Measurements from ENCODE around the gene TMEM141.
"Not testable (repeated sequence)": the region's sequence is repeated elsewhere in the genome, so short reads cannot be mapped to it uniquely, and the experiment has no call there.

Gene TMEM141

GRCh38 chr9:136755302-136756133 is 35.6 kb upstream of the TMEM141 start:
- DNase-seq (ENCODE audit: low read depth in 3 of 3, low spot score in 1 of 3): not testable (repeated sequence)

- DNase-seq (ENCODE audit: low read depth in 3 of 3, low spot score in 1 of 3): no peak
Measured at GRCh38 chr9:136756134-136756438, 35.1 kb upstream of the TMEM141 start.

- no peak for DNase-seq (ENCODE audit: low read depth in 3 of 3, low spot score in 1 of 3)
Measured at GRCh38 chr9:136756836-136757235, 34.3 kb upstream of the TMEM141 start.

DNA sequence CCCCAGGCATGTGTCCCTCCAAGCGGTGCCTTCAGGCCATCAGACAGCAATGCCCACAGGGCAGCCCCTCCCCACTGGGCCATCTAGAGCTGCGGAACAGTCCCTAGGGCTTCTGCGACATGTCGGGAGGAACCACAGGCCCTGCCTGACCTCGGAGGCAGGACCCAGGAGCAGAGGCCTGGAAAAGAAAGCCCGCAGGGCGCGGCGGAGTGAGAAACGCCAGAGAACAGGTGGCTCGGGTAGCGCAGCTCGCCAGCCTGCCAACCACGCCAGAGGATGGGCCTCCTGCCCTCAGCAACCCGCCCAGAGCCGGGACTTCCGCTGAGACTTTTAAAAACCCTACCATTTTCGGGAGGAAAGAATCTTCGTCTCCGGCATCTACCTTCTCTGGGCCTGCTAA is 33.8 kb upstream of the TMEM141 start:
- no peak for DNase-seq (ENCODE audit: low read depth in 3 of 3, low spot score in 1 of 3)

- no peak for DNase-seq (ENCODE audit: low read depth in 3 of 3, low spot score in 1 of 3)
Measured at GRCh38 chr9:136757751-136758140, 33.4 kb upstream of the TMEM141 start.

DNA sequence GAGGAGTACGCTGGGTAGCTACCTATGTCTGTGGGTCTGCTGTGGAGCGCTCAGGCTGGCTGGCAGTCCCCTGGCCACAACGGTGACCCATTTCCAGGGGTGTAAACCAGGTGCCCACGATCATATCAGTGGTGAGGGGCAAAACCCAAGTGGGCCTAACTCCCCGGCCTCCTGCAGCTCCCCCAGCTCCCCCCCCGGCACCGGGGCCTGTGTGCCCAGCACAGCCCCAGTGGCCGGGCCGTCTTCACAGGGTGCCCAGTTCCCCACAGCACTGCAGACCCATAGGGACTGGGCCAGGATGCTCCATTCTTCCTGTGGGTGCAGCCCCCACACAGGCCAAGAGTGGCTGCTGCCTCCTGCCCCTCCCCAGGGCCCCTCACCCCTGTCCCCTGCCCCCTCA is 32.1 kb upstream of the TMEM141 start:
- DNase-seq (ENCODE audit: low read depth in 3 of 3, low spot score in 1 of 3): no peak

DNA sequence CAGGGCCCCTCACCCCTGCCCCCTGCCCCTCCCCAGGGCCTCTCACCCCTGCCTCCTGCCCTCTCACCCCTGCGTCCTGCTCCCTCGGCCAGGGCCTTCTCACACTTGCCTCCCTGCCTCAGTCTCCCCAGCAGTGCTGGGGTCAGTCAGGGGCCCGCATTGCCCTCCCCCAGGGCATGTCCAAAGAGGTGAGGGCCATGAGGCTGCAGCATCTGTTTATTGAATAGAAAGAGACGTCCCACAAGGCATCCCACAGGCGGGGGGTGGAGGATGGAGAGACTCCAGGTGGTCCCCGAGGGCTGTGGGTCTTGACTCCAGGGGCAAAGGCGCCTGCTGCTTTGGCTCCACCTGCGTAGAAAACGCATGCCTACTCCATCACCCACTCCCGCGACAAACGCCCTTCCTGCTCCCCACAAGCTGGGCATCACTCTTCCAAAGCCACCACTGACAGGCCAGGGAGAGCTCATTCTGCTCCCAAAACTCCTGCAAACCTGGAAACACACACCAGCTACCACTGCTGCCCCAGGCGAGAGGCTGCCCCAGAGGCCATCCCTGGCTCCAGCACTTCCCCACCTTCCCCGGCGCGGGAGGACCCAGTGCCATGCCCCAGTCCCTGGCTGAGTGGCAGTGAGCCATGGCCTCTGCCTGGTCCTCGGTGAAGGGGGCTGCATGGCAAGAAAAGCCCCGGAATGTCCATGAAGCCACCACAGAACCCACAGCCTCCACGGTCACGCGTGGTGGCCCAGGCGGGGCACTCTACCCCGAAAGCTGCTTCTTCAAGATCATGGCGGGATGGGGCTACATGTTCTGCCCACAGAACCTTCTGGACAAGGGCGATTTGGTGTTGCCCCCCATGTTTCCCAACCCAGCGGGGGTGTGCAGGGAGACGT is 31.5 kb upstream of the TMEM141 start:
- no peak for DNase-seq (ENCODE audit: low read depth in 3 of 3, low spot score in 1 of 3)

GRCh38 chr9:136760424-136760823 is 30.7 kb upstream of the TMEM141 start:
- DNase-seq (ENCODE audit: low read depth in 3 of 3, low spot score in 1 of 3): no peak

GRCh38 chr9:136760834-136761544 is 30.2 kb upstream of the TMEM141 start:
- not testable (repeated sequence) for DNase-seq (ENCODE audit: low read depth in 3 of 3, low spot score in 1 of 3)

DNA sequence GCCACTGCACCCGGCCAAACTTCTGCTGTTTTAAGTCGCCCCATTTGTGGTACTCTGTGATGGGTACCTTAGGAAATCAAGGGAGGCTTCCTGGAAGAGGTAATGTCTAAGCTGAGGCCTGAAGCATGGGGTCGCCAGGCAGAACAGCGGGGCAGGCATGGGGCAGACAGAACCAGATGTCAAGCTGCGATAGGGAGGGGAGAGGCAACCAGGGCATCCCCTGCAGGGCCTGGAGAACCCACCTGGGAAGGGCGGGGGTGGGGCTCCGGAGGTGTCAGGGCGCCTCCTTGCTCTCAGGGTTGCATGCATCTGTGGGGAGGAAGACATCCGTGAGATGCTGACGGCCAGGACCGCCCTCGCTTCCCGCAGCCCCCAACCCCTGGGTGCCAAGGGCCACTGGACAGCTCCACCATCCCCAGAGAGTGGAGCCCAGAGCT is 29.6 kb upstream of the TMEM141 start:
- no peak for DNase-seq (ENCODE audit: low read depth in 3 of 3, low spot score in 1 of 3)

- no peak for DNase-seq (ENCODE audit: low read depth in 3 of 3, low spot score in 1 of 3)
Measured at GRCh38 chr9:136762221-136762691, 28.9 kb upstream of the TMEM141 start.

DNA sequence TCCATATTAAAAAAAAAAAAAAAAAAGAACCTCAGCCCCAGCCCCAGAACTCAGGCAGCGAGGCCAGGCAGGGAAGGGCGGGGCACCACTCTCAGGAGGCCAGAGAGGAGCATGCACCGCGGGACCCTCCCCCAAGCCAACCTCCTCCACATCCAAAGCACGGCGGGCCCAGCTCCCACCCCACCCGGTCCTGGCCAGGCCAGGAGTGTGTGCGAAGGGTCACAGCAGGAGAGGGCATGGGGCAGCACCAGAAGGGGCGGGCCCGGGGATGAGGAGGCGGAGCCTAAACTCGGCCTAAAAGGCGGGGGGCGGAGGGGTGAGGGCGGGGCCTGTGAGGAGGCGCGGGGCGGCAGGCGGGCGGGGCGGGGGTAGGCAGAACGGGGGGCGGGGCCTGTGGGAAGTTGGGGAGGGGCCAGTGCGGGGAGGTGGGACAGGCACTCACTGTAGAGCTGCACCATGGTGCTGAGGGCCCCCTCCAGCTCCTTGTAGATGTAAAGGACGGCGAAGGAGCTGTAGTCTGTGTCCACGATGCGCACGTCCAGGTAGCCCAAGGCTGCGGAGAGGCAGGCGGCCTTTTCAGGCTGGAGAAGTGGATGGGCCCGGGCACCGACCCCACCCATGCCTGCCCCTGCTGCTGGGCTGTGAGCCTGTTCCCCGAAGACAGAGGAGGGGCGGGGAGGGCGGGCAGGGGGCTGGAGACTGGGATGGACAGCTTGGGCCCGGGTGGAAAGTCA is 28.1 kb upstream of the TMEM141 start:
- DNase-seq (ENCODE audit: low read depth in 3 of 3, low spot score in 1 of 3): peak in 1 of 3 donors; percentile 36

DNA sequence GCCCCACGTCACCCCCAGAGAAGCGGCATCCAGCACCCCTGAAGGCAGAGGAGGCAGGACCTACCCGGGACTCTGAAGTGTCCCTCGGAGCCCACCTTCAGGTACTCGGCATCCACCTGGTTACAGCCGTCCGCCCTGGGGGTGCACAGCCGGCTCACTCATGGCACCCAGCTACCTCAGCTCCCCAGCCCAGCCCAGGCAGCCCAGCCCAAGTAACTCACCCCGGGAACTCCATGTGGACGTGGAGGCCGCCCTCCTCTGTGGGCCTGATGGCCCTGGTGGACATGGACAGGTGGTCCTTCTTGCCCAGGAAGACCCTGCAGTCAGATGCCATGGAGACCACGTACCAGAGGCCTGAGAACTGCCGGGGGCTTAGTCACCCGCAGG is 27.5 kb upstream of the TMEM141 start:
- DNase-seq (ENCODE audit: low read depth in 3 of 3, low spot score in 1 of 3): no peak

GRCh38 chr9:136764301-136764891 is 26.7 kb upstream of the TMEM141 start, which contains the start of gene LCN15:
Gene LCN15, minus strand, starts transcription at chr9:136764518. Its CDS starts 30 bp downstream, at chr9:136764488.
- DNase-seq (ENCODE audit: low read depth in 3 of 3, low spot score in 1 of 3): no peak

DNA sequence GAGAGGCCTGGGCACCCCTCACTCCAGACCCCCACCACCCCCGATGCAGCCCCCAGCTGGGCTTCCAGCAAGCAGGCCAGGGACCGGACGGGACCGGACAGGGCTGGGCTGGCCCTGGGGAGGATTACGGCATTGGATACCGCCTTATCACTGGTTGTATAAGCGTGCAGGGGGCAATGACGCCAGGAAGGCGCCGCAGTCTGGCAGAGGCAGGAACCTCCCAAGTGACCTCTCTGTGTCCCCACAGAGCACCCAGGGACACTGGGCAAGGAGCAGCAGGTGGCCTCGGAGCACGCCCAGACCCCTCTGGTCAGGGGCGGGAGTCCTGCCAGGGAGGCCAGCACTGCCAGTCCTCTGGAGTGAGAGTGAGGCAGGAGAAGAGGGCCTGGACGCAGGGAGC is 26.1 kb upstream of the TMEM141 start:
- DNase-seq (ENCODE audit: low read depth in 3 of 3, low spot score in 1 of 3): no peak

- not testable (repeated sequence) for DNase-seq (ENCODE audit: low read depth in 3 of 3, low spot score in 1 of 3)
Measured at GRCh38 chr9:136765745-136766409, 25.3 kb upstream of the TMEM141 start.

DNA sequence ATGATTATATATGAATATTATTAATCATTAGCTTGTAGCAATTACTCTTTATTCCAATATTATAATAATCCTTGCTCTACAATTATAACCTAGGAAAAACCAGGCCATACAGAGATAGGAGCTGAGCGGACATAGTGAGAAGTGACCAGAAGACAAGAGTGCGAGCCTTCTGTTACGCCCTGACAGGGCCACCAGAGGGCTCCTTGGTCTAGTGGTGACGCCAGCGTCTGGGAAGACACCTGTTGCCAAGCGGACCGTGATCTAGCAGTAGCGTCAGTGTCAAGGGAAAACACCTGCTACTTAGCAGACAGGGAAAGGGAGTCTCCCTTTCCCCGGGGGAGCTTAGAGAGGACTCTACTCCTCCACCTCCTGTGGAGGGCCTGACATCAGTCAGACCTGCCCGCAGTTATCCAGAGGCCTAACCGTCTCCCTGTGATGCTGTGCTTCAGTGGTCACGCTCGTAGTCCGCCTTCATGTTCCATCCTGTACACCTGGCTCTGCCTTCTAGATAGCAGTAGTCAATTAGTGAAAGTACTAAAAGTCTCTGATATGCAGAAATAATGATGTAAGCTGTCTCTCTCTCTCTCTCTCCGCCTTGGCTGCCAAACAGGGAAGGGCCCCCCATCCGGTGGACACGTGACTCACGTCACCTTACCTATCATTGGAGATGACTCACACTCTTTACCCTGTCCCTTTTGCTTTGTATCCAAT is 24.6 kb upstream of the TMEM141 start:
- DNase-seq (ENCODE audit: low read depth in 3 of 3, low spot score in 1 of 3): not testable (repeated sequence)

DNA sequence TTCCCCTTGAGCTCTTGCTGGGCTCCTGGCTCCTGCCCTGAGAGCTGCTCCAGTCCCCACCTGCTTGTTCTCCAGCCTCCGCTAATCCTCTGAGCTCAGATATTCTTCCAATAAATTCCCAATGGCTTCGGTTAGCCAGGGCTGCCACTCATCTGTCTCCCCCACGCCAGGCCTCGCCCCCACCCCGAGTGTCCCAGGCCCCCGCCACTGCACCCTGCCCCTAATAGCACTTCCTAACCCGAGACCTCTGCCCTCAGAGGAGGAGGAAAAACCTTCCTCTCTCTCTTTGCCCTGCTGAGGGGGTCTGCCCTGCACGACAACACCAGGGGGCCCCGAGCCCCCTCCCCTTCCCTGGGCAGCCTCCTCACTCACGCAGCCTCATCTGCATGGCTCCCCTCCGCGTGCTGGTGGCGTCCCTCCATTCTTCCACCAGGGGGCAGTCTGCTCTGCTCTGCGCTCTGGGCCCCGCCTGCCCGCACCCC is 21.4 kb upstream of the TMEM141 start:
- peak in 2 of 3 donors; percentile 22 to 42 for DNase-seq (ENCODE audit: low read depth in 3 of 3, low spot score in 1 of 3)

DNA sequence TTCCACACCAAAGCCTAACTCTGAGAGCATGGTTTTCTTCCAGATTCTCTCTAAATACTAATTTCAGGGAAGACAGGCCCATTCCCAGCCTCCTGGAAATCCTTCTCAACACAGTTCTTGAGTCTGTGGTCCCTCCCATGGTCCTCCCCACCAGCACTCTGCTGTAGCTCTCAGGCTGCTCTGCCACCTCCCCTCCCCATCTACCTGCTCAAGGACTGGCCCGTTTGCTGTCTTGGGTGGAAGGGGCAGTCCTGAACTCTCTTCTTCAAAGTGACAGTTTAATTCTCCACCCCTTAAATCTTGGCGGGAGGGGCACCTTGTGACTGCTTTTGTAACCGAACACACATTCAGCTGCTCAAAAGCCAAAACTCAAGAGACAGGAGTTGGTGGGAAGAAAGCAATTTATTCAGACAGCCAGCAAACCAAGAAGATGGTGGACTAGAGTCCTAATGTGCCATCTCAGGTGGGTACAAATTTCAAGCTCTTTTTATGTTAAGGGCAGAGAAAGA is 19.2 kb upstream of the TMEM141 start:
- no peak for DNase-seq (ENCODE audit: low read depth in 3 of 3, low spot score in 1 of 3)

Data from stimulated activated CD4-positive, alpha-beta T cell treated with anti-CD3 and anti-CD28 coated beads, TNF-alpha, amount 100 ng/mL, for 1 hour (primary cell).